Activated CD4-positive, alpha-beta T cell treated with anti-CD3 and anti-CD28 coated beads for 36 hours (primary cell): ENCODE data around the gene UBE3D. TPM values are rescaled to one million over a fixed set of nuclear protein-coding genes. Genes with fewer than 3 reads are reported as not detected.
A peak's percentile ranks its signal among the peaks of the same experiment; 100 is the strongest.
"Not testable (repeated sequence)": the region's sequence is repeated elsewhere in the genome, so short reads cannot be mapped to it uniquely, and the experiment has no call there.

Source experiments
- ATAC-seq: fragments of 200-7000 bp; cut with Tn5 transposase; one replicate; pipeline ENCODE4 v1.10.0; 2021; ENCODE audit warnings: mild to moderate bottlenecking, moderate library complexity
- CTCF ChIA-PET: fragments of 350-600 bp; sonication (Branson Sonifier 250); formaldehyde crosslinking; loops from one replicate; lab custom pipeline; 2021; ENCODE audit warnings: antibody characterized with exemption; lab: Charles Lee
- POLR2A ChIA-PET: fragments of 350-600 bp; sonication (Branson Sonifier 250); formaldehyde crosslinking; loops from one replicate; lab custom pipeline; 2021; ENCODE audit warnings: antibody characterized with exemption, inconsistent platforms; lab: Charles Lee
- DNase-seq: peaks from one replicate; pipeline ENCODE4 v3.0.0-alpha.2; 2020
- H3K27ac Mint-ChIP-seq: one replicate; pipeline ENCODE4 v1.8.0; 2021; ENCODE audit warnings: mixed read lengths
- H3K27me3 Mint-ChIP-seq: one replicate; pipeline ENCODE4 v1.8.0; 2021; ENCODE audit warnings: mixed read lengths
- H3K36me3 Mint-ChIP-seq: one replicate; pipeline ENCODE4 v1.8.0; 2021; ENCODE audit warnings: low read depth, mixed read lengths
- H3K4me1 Mint-ChIP-seq: one replicate; pipeline ENCODE4 v1.8.0; 2021; ENCODE audit warnings: mixed read lengths
- H3K4me3 Mint-ChIP-seq: one replicate; pipeline ENCODE4 v1.8.0; 2021; ENCODE audit warnings: mild to moderate bottlenecking, moderate library complexity, mixed read lengths
- H3K9me3 Mint-ChIP-seq: one replicate; pipeline ENCODE4 v1.8.0; 2021; ENCODE audit warnings: low read depth, mixed read lengths
- intact Hi-C, 2 experiments: fragments of 100-400 bp; cut with DNase I in 1 of 2; cut with micrococcal nuclease in 1 of 2; formaldehyde crosslinking; loops; one replicate each; pipeline versions ENCODE4 v1.14.2 to v1.15.1; 2022 to 2024; cut with DNase I, micrococcal nuclease
- total RNA-seq, 2 experiments: library from RNA; stranded (reverse); gene quantifications; one replicate each; pipeline ENCODE4 v1.2.3, GENCODE V29; 2021

The UBE3D gene
- total RNA-seq, 2 experiments from 2014 or later = 6.5 to 7.1 TPM

GRCh38 chr6:82954356-82954755 lies 111.3 kb downstream of the UBE3D start:
- POLR2A ChIA-PET = no interaction called here

GRCh38 chr6:82953871-82954270 lies 111.8 kb downstream of the UBE3D start:
- no peak overlapping the region for H3K4me3 Mint-ChIP-seq
- POLR2A ChIA-PET = no interaction called here
- H3K27ac Mint-ChIP-seq = no peak overlapping the region
- H3K27me3 Mint-ChIP-seq = no peaks in the 10 kb centered on the region
- CTCF ChIA-PET = interaction anchor here (1.2 kb wide), 1 partner anchor 26 kb away, joined by 3 read pairs; no protein-coding TSS in a partner anchor
- DNase-seq = no peak
- H3K4me1 Mint-ChIP-seq = no peaks in the 10 kb centered on the region
- peaks cover 36% of the 10 kb centered on the region for H3K36me3 Mint-ChIP-seq
- no peak for ATAC-seq
- intact Hi-C loops = no loop called here
- H3K9me3 Mint-ChIP-seq = peaks cover 2% of the 10 kb centered on the region

More at GRCh38 chr6:82954356-82954755, 111.3 kb downstream of the UBE3D start:
- no peaks in the 10 kb centered on the region for H3K27me3 Mint-ChIP-seq
- H3K4me1 Mint-ChIP-seq = no peaks in the 10 kb centered on the region
- CTCF ChIA-PET = interaction anchor here (1.2 kb wide), 1 partner anchor 26 kb away, joined by 3 read pairs; no protein-coding TSS in a partner anchor
- H3K36me3 Mint-ChIP-seq = peaks cover 38% of the 10 kb centered on the region
- no peak overlapping the region for H3K27ac Mint-ChIP-seq
- H3K9me3 Mint-ChIP-seq = no peaks in the 10 kb centered on the region
- H3K4me3 Mint-ChIP-seq = no peak overlapping the region
- no peak for ATAC-seq
- no peak for DNase-seq
- intact Hi-C loops = no loop called here

- no peak for ATAC-seq
- intact Hi-C loops = no loop called here
- no peak overlapping the region for H3K27ac Mint-ChIP-seq
- H3K27me3 Mint-ChIP-seq = no peaks in the 10 kb centered on the region
- POLR2A ChIA-PET = interaction anchor here (0.7 kb wide), 1 partner anchor 50 kb away, joined by 3 read pairs; no protein-coding TSS in a partner anchor
- H3K9me3 Mint-ChIP-seq = peaks cover 3% of the 10 kb centered on the region
- H3K4me3 Mint-ChIP-seq = no peak overlapping the region
- no peak for DNase-seq
- peaks cover 4% of the 10 kb centered on the region for H3K4me1 Mint-ChIP-seq
- H3K36me3 Mint-ChIP-seq = peaks cover 40% of the 10 kb centered on the region
- CTCF ChIA-PET = no interaction called here
Observed at GRCh38 chr6:82951935-82952334, 113.7 kb downstream of the UBE3D start.

DNA sequence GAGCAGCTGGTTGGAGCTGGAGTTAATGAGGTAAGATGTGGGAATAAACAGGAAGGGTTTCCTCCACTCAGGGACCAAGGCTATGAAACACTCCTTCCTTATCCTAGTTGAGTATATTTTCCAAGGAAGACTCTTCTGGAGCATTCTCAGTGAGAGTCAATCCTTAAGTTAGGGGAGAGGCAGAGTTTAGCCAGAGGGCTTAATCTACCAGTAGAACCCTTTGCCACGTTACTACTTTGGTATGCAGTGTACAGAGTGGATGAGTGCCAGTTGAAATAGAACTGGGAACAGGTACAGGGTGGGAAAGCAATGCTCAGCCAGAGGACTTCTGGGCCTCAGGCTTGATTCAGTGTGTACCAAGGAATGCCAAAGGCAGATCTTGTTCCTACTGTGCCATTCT lies 114.3 kb downstream of the UBE3D start:
- ChIA-PET CTCF (no interaction called here), POLR2A (no interaction called here)
- H3K27me3 Mint-ChIP-seq = no peaks in the 10 kb centered on the region
- H3K4me3 Mint-ChIP-seq = no peak overlapping the region
- H3K27ac Mint-ChIP-seq = no peak overlapping the region
- DNase-seq (no peak), ATAC-seq (no peak)
- intact Hi-C loops = no loop called here
- H3K9me3 Mint-ChIP-seq = peaks cover 3% of the 10 kb centered on the region
- peaks cover 40% of the 10 kb centered on the region for H3K36me3 Mint-ChIP-seq
- peaks cover 7% of the 10 kb centered on the region for H3K4me1 Mint-ChIP-seq

GRCh38 chr6:82930915-82931314 lies 134.7 kb downstream of the UBE3D start:
- CTCF ChIA-PET, H3K27me3 Mint-ChIP-seq, intact Hi-C loops, H3K4me3 Mint-ChIP-seq, H3K27ac Mint-ChIP-seq, POLR2A ChIA-PET, ATAC-seq, H3K4me1 Mint-ChIP-seq, DNase-seq: not testable (repeated sequence)
- peaks cover 29% of the 10 kb centered on the region for H3K9me3 Mint-ChIP-seq
- peaks cover 57% of the 10 kb centered on the region for H3K36me3 Mint-ChIP-seq

DNA sequence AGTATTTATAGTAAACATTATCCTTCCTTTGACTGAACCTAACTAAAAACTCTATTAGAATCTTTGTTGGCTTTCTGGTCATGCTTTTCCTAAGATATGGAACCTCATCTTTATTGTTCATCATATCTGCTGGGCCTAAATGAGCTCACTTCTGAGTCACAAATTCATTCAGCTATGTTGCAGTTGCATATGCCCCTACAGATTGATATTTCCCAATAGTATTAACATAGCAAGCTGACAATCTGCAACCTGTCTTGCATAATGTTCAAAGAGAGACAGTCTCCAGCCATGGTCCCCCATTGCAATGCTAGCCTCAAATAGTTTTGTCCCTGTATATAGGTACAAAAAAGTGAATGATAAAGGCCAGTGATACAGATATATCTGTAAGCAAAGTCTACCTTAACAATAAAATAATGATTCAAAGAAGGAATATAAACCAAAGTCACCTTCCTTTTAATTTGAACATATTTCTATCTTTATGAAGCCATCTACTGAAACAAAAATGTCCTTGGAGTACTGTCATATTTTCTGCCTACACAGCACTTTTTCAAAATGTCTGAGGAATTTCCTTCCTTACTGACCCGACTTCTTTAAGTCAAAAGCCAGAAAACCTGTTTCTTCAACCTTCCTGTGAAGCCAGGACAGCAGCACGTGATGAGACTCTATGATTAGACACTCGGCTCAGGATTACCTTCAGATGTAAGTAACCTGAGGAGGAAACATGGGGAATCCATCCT lies 140.7 kb downstream of the UBE3D start:
- no peak overlapping the region for H3K27ac Mint-ChIP-seq
- peaks cover 15% of the 10 kb centered on the region for H3K36me3 Mint-ChIP-seq
- no peak for DNase-seq
- intact Hi-C loops = no loop called here
- no peaks in the 10 kb centered on the region for H3K4me1 Mint-ChIP-seq
- ChIA-PET CTCF (no interaction called here), POLR2A (no interaction called here)
- peaks cover 2% of the 10 kb centered on the region for H3K9me3 Mint-ChIP-seq
- no peak overlapping the region for H3K4me3 Mint-ChIP-seq
- no peak for ATAC-seq
- no peaks in the 10 kb centered on the region for H3K27me3 Mint-ChIP-seq

- Mint-ChIP-seq H3K36me3 (peaks cover 16% of the 10 kb centered on the region), H3K27me3 (no peaks in the 10 kb centered on the region), H3K4me1 (no peaks in the 10 kb centered on the region), H3K4me3 (no peak overlapping the region), H3K27ac (no peak overlapping the region), H3K9me3 (no peaks in the 10 kb centered on the region)
- intact Hi-C loops = no loop called here
- ChIA-PET CTCF (interaction anchor here (0.7 kb wide), 1 partner anchor 71 kb away, joined by 4 read pairs; no protein-coding TSS in a partner anchor), POLR2A (no interaction called here)
- DNase-seq = no peak
- no peak for ATAC-seq
Observed at GRCh38 chr6:82921258-82921657, 144.4 kb downstream of the UBE3D start.

- Mint-ChIP-seq H3K9me3 (no peaks in the 10 kb centered on the region), H3K36me3 (peaks cover 21% of the 10 kb centered on the region), H3K27me3 (no peaks in the 10 kb centered on the region), H3K4me3 (no peak overlapping the region), H3K4me1 (no peaks in the 10 kb centered on the region), H3K27ac (no peak overlapping the region)
- DNase-seq (no peak), ATAC-seq (no peak)
- ChIA-PET POLR2A (no interaction called here), CTCF (no interaction called here)
- intact Hi-C loops = no loop called here
Observed at GRCh38 chr6:82917346-82918064, 148.1 kb downstream of the UBE3D start.

DNA sequence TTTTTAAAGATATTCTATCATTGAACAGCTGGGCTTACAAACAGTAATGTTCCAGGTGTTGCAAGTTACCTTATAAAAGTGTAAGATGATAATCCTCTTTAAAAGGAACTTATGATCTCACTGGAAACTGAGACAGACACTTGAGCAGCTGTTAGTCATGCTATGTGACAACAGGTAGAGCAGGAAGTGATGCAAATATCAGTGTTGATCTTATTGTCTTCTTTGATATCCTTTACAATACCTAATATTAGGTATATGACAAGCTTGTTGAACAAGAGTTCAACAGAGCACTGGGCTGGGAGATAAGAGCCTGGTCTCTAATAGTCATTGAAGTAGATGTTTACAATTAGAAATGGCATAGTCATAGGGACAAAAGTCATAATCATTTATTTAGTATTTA lies 150.0 kb downstream of the UBE3D start:
- DNase-seq = no peak
- intact Hi-C loops = no loop called here
- H3K9me3 Mint-ChIP-seq = no peaks in the 10 kb centered on the region
- POLR2A ChIA-PET = no interaction called here
- CTCF ChIA-PET = interaction anchor here (0.6 kb wide), 1 partner anchor 169 kb away, joined by 3 read pairs; no protein-coding TSS in a partner anchor
- H3K4me3 Mint-ChIP-seq = no peak overlapping the region
- H3K36me3 Mint-ChIP-seq = peaks cover 17% of the 10 kb centered on the region
- no peaks in the 10 kb centered on the region for H3K4me1 Mint-ChIP-seq
- H3K27me3 Mint-ChIP-seq = no peaks in the 10 kb centered on the region
- peak; percentile 16 for ATAC-seq
- no peak overlapping the region for H3K27ac Mint-ChIP-seq

DNA sequence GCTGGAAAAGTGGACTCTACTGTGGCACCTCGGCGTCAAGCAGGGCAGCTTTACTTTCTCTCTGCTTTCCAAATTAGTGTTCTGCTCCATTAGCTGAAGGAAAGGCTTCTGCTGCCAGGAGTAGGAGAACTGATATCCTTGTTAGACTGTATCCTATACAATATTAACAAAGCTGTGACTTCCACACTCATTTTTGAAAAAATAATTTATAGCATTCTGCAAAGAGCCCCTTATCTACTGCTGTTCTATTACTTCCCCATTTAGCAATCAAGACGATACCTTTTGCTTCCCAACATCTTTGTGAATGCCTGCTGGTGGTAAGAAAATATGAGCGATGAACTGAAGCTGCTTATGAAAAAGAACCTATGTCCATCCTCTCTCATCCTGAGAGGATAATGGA lies 151.1 kb downstream of the UBE3D start:
- POLR2A ChIA-PET = no interaction called here
- DNase-seq = no peak
- no peak overlapping the region for H3K27ac Mint-ChIP-seq
- no peaks in the 10 kb centered on the region for H3K4me1 Mint-ChIP-seq
- no peak for ATAC-seq
- CTCF ChIA-PET = no interaction called here
- H3K27me3 Mint-ChIP-seq = no peaks in the 10 kb centered on the region
- no peak overlapping the region for H3K4me3 Mint-ChIP-seq
- intact Hi-C loops = no loop called here
- H3K9me3 Mint-ChIP-seq = no peaks in the 10 kb centered on the region
- peaks cover 15% of the 10 kb centered on the region for H3K36me3 Mint-ChIP-seq

DNA sequence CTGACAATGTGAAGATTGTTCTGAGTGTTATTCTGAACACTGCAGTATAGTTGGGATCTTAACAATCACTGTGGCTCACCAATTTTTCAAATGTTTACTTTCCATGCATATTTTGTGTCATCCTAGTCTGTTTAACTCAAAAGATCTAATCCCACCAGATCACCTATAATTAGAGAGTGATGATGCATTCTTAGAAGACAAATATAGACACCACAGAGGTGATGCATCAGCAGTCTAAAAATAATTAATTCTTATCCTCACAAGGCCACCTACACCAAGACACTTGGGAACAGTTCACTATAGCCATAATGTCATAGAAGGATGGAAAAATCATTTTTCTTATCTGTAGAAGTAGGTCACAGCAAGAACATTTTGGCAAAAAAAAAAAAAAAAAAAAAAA lies 154.8 kb downstream of the UBE3D start:
- Mint-ChIP-seq H3K27me3 (no peaks in the 10 kb centered on the region), H3K27ac (no peak overlapping the region), H3K9me3 (no peaks in the 10 kb centered on the region), H3K4me1 (no peaks in the 10 kb centered on the region), H3K36me3 (peaks cover 8% of the 10 kb centered on the region), H3K4me3 (no peak overlapping the region)
- DNase-seq (no peak), ATAC-seq (no peak)
- ChIA-PET CTCF (no interaction called here), POLR2A (no interaction called here)
- intact Hi-C loops = no loop called here

DNA sequence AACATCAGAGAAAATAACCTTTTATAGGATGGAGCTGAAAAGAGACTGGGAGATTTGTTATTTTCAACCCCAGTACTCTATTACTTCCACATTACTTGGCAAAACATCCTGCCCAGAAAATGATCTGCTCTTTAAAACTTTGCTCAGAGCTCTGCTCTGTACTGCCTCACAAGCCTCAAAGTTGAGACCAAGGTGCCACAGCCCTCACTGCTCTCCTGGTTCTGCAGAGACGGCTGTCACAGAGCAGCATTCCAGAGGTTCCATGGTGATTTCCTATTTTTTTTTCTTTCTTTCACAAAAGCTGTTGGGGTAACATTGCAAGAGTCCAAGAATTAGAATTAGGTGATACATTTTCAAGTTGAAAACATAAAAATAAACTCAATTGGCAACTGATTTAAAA lies 155.2 kb downstream of the UBE3D start:
- ChIA-PET POLR2A (no interaction called here), CTCF (interaction anchor here (0.8 kb wide), 1 partner anchor 28 kb away, joined by 3 read pairs; no protein-coding TSS in a partner anchor)
- no peaks in the 10 kb centered on the region for H3K9me3 Mint-ChIP-seq
- H3K4me3 Mint-ChIP-seq = no peak overlapping the region
- H3K36me3 Mint-ChIP-seq = peaks cover 8% of the 10 kb centered on the region
- intact Hi-C loops = no loop called here
- H3K27ac Mint-ChIP-seq = no peak overlapping the region
- H3K4me1 Mint-ChIP-seq = no peaks in the 10 kb centered on the region
- DNase-seq (no peak), ATAC-seq (no peak)
- no peaks in the 10 kb centered on the region for H3K27me3 Mint-ChIP-seq
